GM12878 (cell line): ENCODE data around the gene ZNF324. TPM values are rescaled to one million over a fixed set of nuclear protein-coding genes. Genes with fewer than 3 reads are reported as not detected.

Experiments
- ATAC-seq: fragments of 200-7000 bp; cut with Tn5 transposase; 3 replicates; pipeline ENCODE4 v1.9.1; 2020; ENCODE audit warnings: mild to moderate bottlenecking, moderate library complexity
- BruUV-seq: library from RNA; stranded (reverse); fragments of 400-500 nt; replicated peaks from 2 replicates; lab custom pipeline; 2021; lab: Mats Ljungman, UMichigan
- CTCF ChIA-PET: fragments of 300-600 bp; sonication (Branson Sonifier 250); formaldehyde crosslinking; extraction: SDS; loops from one replicate; lab custom pipeline; 2021; ENCODE audit warnings: inconsistent platforms; lab: Yijun Ruan, JAX
- POLR2A ChIA-PET: fragments of 350-600 bp; formaldehyde crosslinking; extraction: SDS; loops from one replicate; lab custom pipeline; 2021; ENCODE audit warnings: inconsistent platforms; lab: Charles Lee
- RAD21 ChIA-PET: fragments of 300-600 bp; sonication (Branson Sonifier 250); formaldehyde crosslinking; loops from one replicate; lab custom pipeline; 2023; ENCODE audit warnings: antibody characterized with exemption; ENCODE audit not compliant: unreplicated experiment; lab: Charles Lee
- SMC1A ChIA-PET: fragments of 300-600 bp; sonication (Branson Sonifier 250); formaldehyde crosslinking; loops from one replicate; lab custom pipeline; 2023; ENCODE audit not compliant: unreplicated experiment, uncharacterized antibody; lab: Charles Lee
- DNase-seq: peaks from one replicate; pipeline ENCODE4 v3.0.0-alpha.2; 2011; ENCODE audit warnings: low read depth, low spot score
- FAIRE-seq: peaks from 3 replicates; lab custom pipeline; 2011; peaks lifted over from hg19 to GRCh38; lab: Jason Lieb, UNC
- H2AFZ ChIP-seq: 2 replicates; pipeline ENCODE4 v1.6.0; 2011; ENCODE audit warnings: low read depth, low read length, control low read depth; ENCODE audit not compliant: control insufficient read depth
- H3K27ac ChIP-seq: 2 replicates; pipeline ENCODE4 v1.5.1; 2011; ENCODE audit warnings: control low read depth; ENCODE audit not compliant: control insufficient read depth, insufficient read depth
- H3K27me3 ChIP-seq, 2 experiments: replicated peaks in 1 of 2; 2 replicates each; pipeline versions ENCODE4 v1.6.0 to v1.6.1; 2011; ENCODE audit warnings: low read length in 1 of 2; ENCODE audit not compliant: control insufficient read depth in 2 of 2, insufficient read depth in 2 of 2
- H3K36me3 ChIP-seq, 2 experiments: 2 replicates each; pipeline ENCODE4 v1.5.1; 2011; ENCODE audit warnings: low read length in 1 of 2; ENCODE audit not compliant: control insufficient read depth in 2 of 2, insufficient read depth in 2 of 2
- H3K4me1 ChIP-seq: 2 replicates; pipeline ENCODE4 v1.6.1; 2011; ENCODE audit warnings: mild to moderate bottlenecking, low read length, moderate library complexity, mixed read lengths; ENCODE audit not compliant: control insufficient read depth, insufficient read depth
- H3K4me2 ChIP-seq: 2 replicates; pipeline ENCODE4 v1.6.0; 2011; ENCODE audit warnings: control low read depth; ENCODE audit not compliant: control insufficient read depth, insufficient read depth
- H3K4me3 ChIP-seq: fragments of 200-600 bp; sonication (generic); 2 replicates; pipeline ENCODE4 v1.5.1; 2016
- H3K79me2 ChIP-seq: 2 replicates; pipeline ENCODE4 v1.6.0; 2011; ENCODE audit warnings: low read length; ENCODE audit not compliant: control insufficient read depth, insufficient read depth
- H3K9ac ChIP-seq: 2 replicates; pipeline ENCODE4 v1.8.0; 2011; ENCODE audit warnings: low read length, control low read depth, mixed read lengths; ENCODE audit not compliant: control insufficient read depth, insufficient read depth
- H3K9me3 ChIP-seq: replicated peaks from 3 replicates; pipeline ENCODE4 v1.5.1; 2011; ENCODE audit warnings: mild to moderate bottlenecking, low read length; ENCODE audit not compliant: control insufficient read depth, insufficient read depth
- H4K20me1 ChIP-seq: 2 replicates; pipeline ENCODE4 v1.6.0; 2011; ENCODE audit not compliant: control insufficient read depth, insufficient read depth
- POLR2A ChIP-seq: IDR thresholded peaks from 2 replicates; pipeline ENCODE4 v1.6.1; 2011; ENCODE audit warnings: low read depth, mild to moderate bottlenecking, low read length
- POLR2AphosphoS2 ChIP-seq: IDR thresholded peaks from 2 replicates; pipeline ENCODE4 v1.6.1; 2011; ENCODE audit warnings: low read depth, mild to moderate bottlenecking, low read length, improper control_type of control experiment, moderate library complexity
- SPI1 ChIP-seq: IDR thresholded peaks from 2 replicates; pipeline ENCODE4 v1.6.1; 2011; ENCODE audit warnings: low read depth, mild to moderate bottlenecking, low read length, moderate library complexity, borderline replicate concordance; ENCODE audit not compliant: insufficient read depth
- ZNF217 ChIP-seq: fragments of 450-650 bp; IDR thresholded peaks from 2 replicates; pipeline ENCODE4 v1.6.1; 2017; ENCODE audit warnings: antibody characterized with exemption, mild to moderate bottlenecking
- WGBS: methylation state at CpG from one replicate; pipeline ENCODE4 v1.1.6; 2016; ENCODE audit warnings: low lambda C conversion rate; ENCODE audit not compliant: insufficient replicate concordance, insufficient coverage; ENCODE audit errors: missing lambda C conversion rate; 5-methylcytosine and 5-hydroxymethylcytosine counted together
- in situ Hi-C: fragments of 300-500 bp; cut with MboI; formaldehyde crosslinking; loops from 9 replicates; pipeline ENCODE4 v1.14.3; 2018; ENCODE audit warnings: mixed read lengths
- intact Hi-C: fragments of 100-400 bp; cut with micrococcal nuclease; formaldehyde crosslinking; loops from one replicate; pipeline ENCODE4 v1.14.2; 2022; ENCODE audit not compliant: unreplicated experiment
- polyA plus RNA-seq, 11 experiments: library from polyadenylated mRNA; depleted of rRNA in 4 of 11; unstranded in 6 of 11; stranded (reverse) in 5 of 11; fragments of >200 nt; fragmentation: Nextera tagmentation in 4 of 11; fragmentation: Illumina TruSeq in 1 of 11; extraction: Ambion mirVana in 4 of 11; extraction: Trizol in 1 of 11; gene quantifications; 1 replicate in 1 of 11; 2 replicates in 10 of 11; pipeline versions ENCODE4 v1.2.1 to v1.2.3, GENCODE V29; 2011 to 2016; ENCODE audit warnings: inconsistent platforms in 2 of 11, missing spikeins in 2 of 11, low read depth in 1 of 11
- total RNA-seq, 4 experiments: library from RNA; depleted of rRNA in 3 of 4; stranded (reverse); fragments of >200 nt in 3 of 4; fragmentation: Illumina TruSeq in 1 of 4; extraction: Trizol in 1 of 4; gene quantifications; 2 replicates each; pipeline versions ENCODE4 v1.2.1 to v1.2.3, GENCODE V29; 2013 to 2021

Gene ZNF324
- total and polyA plus RNA-seq, 10 of the 15 experiments (the other 5 are each of a cell fraction or from before 2014, with no cell fraction given) = 0.71 to 13.9 (median 7.0) TPM

DNA sequence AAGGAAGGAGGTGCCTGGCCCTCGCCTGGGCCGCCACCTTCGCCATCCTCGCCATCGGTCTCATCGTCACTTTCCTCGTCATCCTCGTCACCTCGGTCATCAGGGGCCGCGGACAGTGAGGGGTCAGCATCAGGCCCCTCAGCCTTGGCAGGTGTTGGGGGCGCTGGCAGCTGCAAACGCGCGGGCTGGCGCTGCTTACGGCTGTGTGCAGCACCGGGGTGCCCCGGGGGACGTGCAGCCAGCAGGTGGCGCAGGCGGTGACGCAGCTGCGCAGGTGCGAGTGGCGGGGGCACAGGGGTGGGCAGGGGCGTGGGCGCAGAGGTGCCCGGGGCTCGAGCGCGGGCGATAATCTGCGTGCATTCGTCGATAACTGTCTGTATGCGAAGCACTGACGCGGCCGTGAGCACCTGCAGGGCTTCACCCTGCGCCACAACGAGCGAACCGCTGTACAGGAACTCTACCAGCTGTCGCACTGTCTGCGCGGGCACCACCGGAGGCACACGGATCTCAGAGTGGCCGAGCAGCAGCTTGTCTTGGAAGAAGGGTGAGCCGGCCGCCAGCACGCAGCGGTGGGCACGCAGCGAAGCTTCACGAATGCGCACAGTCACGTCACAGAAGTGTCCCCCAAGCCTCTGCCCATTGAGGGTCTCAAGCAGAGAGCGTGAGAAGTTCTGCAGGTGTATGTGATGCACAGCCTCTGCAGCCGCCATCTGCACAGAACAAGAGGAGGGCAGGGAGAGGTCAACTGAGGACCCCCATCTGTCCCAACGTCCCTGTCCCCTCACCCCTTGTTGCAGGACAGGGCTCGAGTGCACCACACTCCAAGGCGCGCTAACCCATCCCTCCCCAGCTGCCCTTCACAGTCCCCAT lies 50.3 kb downstream of the ZNF324 start:
- ChIA-PET CTCF (no interaction called here), SMC1A (interaction anchor here (1.0 kb wide), 1 partner anchor 21 kb away, joined by 3 read pairs; no protein-coding TSS in a partner anchor), RAD21 (no interaction called here), POLR2A (no interaction called here)
- H3K4me2 ChIP-seq = peak overlapping the region; percentile 32
- peaks cover 39% of the 10 kb centered on the region for H3K79me2 ChIP-seq
- WGBS = 94% methylated on average over 48 of the region's 65 CpGs
- in situ Hi-C loops (no loop called here), intact Hi-C loops (loop anchor here (5.0 kb wide), 1 partner anchor 190 kb away; the partner anchor contains the start of gene ZSCAN22)
- H3K9ac ChIP-seq = no peak overlapping the region
- no peaks in the 10 kb centered on the region for H4K20me1 ChIP-seq
- H3K27me3 ChIP-seq = no peaks in the 10 kb centered on the region
- no TSS peak for BruUV-seq
- DNase-seq (no peak), FAIRE-seq (no peak), ATAC-seq (no peak)
- peaks cover 0 to 8% of the 10 kb centered on the region in 2 experiments; a peak in 3 of 4 replicates for H3K36me3 ChIP-seq
- H3K4me3 ChIP-seq = no peak overlapping the region
- H3K9me3 ChIP-seq = no peaks in the 10 kb centered on the region
- H3K4me1 ChIP-seq = peaks cover 23% of the 10 kb centered on the region
- no peak overlapping the region for H2AFZ ChIP-seq
- no peak for TF ChIP-seq POLR2AphosphoS2
- peak; percentile 20; the same call in 1 of the 2 replicates for TF ChIP-seq POLR2A
- no peak overlapping the region for H3K27ac ChIP-seq

DNA sequence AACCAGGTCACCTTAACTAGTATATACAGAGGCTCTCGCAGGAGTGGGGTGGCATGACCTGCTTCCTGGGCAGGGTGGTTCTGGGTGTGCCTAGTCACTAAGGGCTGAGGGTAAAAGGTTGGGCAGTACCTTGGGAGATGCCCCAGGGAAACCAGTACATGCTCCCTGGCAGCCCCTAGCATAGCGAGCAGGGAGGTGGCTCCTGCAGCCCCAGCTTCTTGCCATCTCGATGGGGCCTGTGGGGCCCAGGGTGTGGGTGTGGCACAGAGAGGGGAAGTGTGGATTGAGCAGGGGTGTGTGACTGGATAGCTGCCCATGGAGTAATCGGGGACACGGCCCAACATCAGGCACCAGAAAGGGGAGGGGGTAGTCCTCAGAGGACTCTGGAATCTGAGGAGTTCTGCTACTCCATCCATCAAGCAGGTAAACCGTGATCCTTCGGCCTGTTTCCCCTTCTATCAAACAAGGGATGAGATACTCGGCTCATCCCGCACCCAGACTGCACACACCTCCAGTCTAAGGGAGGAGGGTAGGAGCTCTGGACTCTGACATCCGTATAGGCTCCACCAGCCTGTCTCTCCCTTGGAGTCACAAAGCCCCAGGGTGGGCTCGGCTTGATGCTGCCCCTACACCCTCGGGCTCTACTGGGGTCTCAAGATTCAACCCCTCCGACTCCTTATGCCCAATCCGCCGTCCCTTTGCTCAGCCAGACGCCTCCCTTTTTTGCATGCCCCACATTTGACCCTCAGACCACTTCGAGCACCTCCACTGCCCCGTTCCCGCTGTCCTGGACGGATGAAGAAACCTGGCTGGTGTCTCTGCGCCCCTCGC lies 51.6 kb downstream of the ZNF324 start:
- no peaks in the 10 kb centered on the region for H4K20me1 ChIP-seq
- no peak overlapping the region; the same call in 1 of the 2 replicates for H2AFZ ChIP-seq
- no TSS peak for BruUV-seq
- ATAC-seq (no peak), FAIRE-seq (no peak), DNase-seq (no peak)
- RAD21 ChIA-PET = interaction anchor here (0.6 to 4.0 kb wide), 4 partner anchors 35 to 137 kb away, joined by 3 to 50 read pairs (median 14); no protein-coding TSS in a partner anchor
- WGBS = 3% methylated on average over 22 of the region's 22 CpGs
- peak overlapping the region; percentile 89 for H3K4me3 ChIP-seq
- peak overlapping the region; percentile 88 for H3K27ac ChIP-seq
- SMC1A ChIA-PET = interaction anchor here (1.2 to 3.6 kb wide), 4 partner anchors 19 to 1019 kb away, joined by 3 to 43 read pairs (median 3); partner anchors contain the start of gene ZNF773
- CTCF ChIA-PET = interaction anchor here (0.9 to 4.2 kb wide), 13 partner anchors 14 to 780 kb away, joined by 3 to 67 read pairs (median 8); partner anchors contain the start of genes CHMP2A, ZNF274, ZNF497 and ZSCAN22
- peaks cover 39% of the 10 kb centered on the region for H3K79me2 ChIP-seq
- POLR2A ChIA-PET = interaction anchor here (0.7 to 3.0 kb wide), 7 partner anchors 29 to 240 kb away, joined by 3 to 16 read pairs (median 5); partner anchors contain the start of genes CHMP2A and UBE2M
- peaks cover 23% of the 10 kb centered on the region for H3K4me1 ChIP-seq
- in situ Hi-C loops = no loop called here
- peaks cover 0 to 8% of the 10 kb centered on the region in 2 experiments; a peak in 3 of 4 replicates for H3K36me3 ChIP-seq
- TF ChIP-seq SPI1 = peak; percentile 51; the same call in 1 of the 2 replicates
- peak; percentile 44; the same call in 1 of the 2 replicates for TF ChIP-seq POLR2AphosphoS2
- TF ChIP-seq ZNF217 = no peak
- TF ChIP-seq POLR2A = 0 out of 2 replicates have a peak, but pooled peaks have one; percentile 3
- peak overlapping the region; percentile 60 for H3K4me2 ChIP-seq
- H3K9ac ChIP-seq = peak overlapping the region; percentile 90
- intact Hi-C loops = loop anchor here (1.0 to 5.0 kb wide), 4 partner anchors 42 to 191 kb away; partner anchors contain the start of genes MZF1, ZNF446, ZNF837 and ZSCAN22
- H3K9me3 ChIP-seq = no peaks in the 10 kb centered on the region
- no peaks in the 10 kb centered on the region for H3K27me3 ChIP-seq
